Measurements from ENCODE around the gene AKR1A1.

AKR1A1 gene

GRCh38 chr1:45544530-45544929 lies 6.1 kb upstream of the AKR1A1 start:
- no peak for DNase-seq (ENCODE audit: extremely low read depth, low read depth)
- TF ChIP-seq CTCF (IDR thresholded peaks at IDR 0.05; ENCODE audit: low read depth, low read length, missing control alignments) = no peak
- no peak overlapping the region for H3K4me3 ChIP-seq (replicated peaks; ENCODE audit: low read depth, low read length)

GRCh38 chr1:45545019-45545493 lies 5.6 kb upstream of the AKR1A1 start:
- TF ChIP-seq CTCF (IDR thresholded peaks at IDR 0.05; ENCODE audit: low read depth, low read length, missing control alignments) = no peak
- no peak for DNase-seq (ENCODE audit: extremely low read depth, low read depth)
- H3K4me3 ChIP-seq (replicated peaks; ENCODE audit: low read depth, low read length) = no peak overlapping the region

- no peak overlapping the region for H3K4me3 ChIP-seq (replicated peaks; ENCODE audit: low read depth, low read length)
- no peak for DNase-seq (ENCODE audit: extremely low read depth, low read depth)
- no peak for TF ChIP-seq CTCF (IDR thresholded peaks at IDR 0.05; ENCODE audit: low read depth, low read length, missing control alignments)
These were observed 4.9 kb upstream of the AKR1A1 start for GRCh38 chr1:45545553-45546310.

GRCh38 chr1:45551684-45552083 lies 1.1 kb downstream of the AKR1A1 start:
- no peak for DNase-seq (ENCODE audit: extremely low read depth, low read depth)

GRCh38 chr1:45552331-45552730 lies 1.7 kb downstream of the AKR1A1 start:
- H3K4me3 ChIP-seq (replicated peaks; ENCODE audit: low read depth, low read length) = peak overlapping the region; percentile 86
- no peak for DNase-seq (ENCODE audit: extremely low read depth, low read depth)
- no peak for TF ChIP-seq CTCF (IDR thresholded peaks at IDR 0.05; ENCODE audit: low read depth, low read length, missing control alignments)

More at GRCh38 chr1:45551684-45552083, 1.1 kb downstream of the AKR1A1 start:
- peak overlapping the region; percentile 86 for H3K4me3 ChIP-seq (replicated peaks; ENCODE audit: low read depth, low read length)
- TF ChIP-seq CTCF (IDR thresholded peaks at IDR 0.05; ENCODE audit: low read depth, low read length, missing control alignments) = no peak

GRCh38 chr1:45554198-45554597 lies 3.6 kb downstream of the AKR1A1 start:
- DNase-seq (ENCODE audit: extremely low read depth, low read depth) = no peak
- H3K4me3 ChIP-seq (replicated peaks; ENCODE audit: low read depth, low read length) = no peak overlapping the region
- TF ChIP-seq CTCF (IDR thresholded peaks at IDR 0.05; ENCODE audit: low read depth, low read length, missing control alignments) = no peak
